HepG2 (cell line): ENCODE results near the gene ABHD13. TPM values are rescaled to one million over a fixed set of nuclear protein-coding genes. Genes with fewer than 3 reads are reported as not detected.
"Not testable (repeated sequence)": the region's sequence is repeated elsewhere in the genome, so short reads cannot be mapped to it uniquely, and the experiment has no call there.

ENCODE experiments used
- ATAC-seq: fragments of 200-7000 bp; cut with Tn5 transposase; 3 replicates; pipeline ENCODE4 v1.9.1; 2020; ENCODE audit warnings: mild to moderate bottlenecking, moderate library complexity
- BruUV-seq: library from RNA; stranded (reverse); fragments of 400-500 nt; replicated peaks from 2 replicates; lab custom pipeline; 2021; lab: Mats Ljungman, UMichigan
- CTCF ChIA-PET: fragments of 300-600 bp; formaldehyde crosslinking; extraction: SDS; loops from one replicate; lab custom pipeline; 2021; ENCODE audit warnings: low total read pairs, inconsistent platforms, low intra/inter-chr PET ratio; lab: Yijun Ruan, JAX
- POLR2A ChIA-PET: fragments of 350-600 bp; sonication (Branson Sonifier 250); formaldehyde crosslinking; loops from one replicate; lab custom pipeline; 2020; ENCODE audit warnings: antibody characterized with exemption, inconsistent platforms; lab: Yijun Ruan, JAX
- DNase-seq: peaks from one replicate; pipeline ENCODE4 v3.0.0-alpha.2; 2015; ENCODE audit warnings: low spot score
- FAIRE-seq: peaks from 3 replicates; lab custom pipeline; 2011; peaks lifted over from hg19 to GRCh38; lab: Jason Lieb, UNC
- H2AFZ ChIP-seq: one replicate; pipeline ENCODE4 v1.6.1; 2011; ENCODE audit warnings: low read length, inconsistent platforms
- H3K27ac ChIP-seq: fragments of 300-600 bp; 3 replicates; pipeline ENCODE4 v1.8.0; 2011; ENCODE audit warnings: mixed run types, mild to moderate bottlenecking, mixed read lengths, low read length, inconsistent platforms; ENCODE audit not compliant: insufficient read depth; ENCODE audit errors: extremely low read length
- H3K27me3 ChIP-seq, 2 experiments: fragments of 200-600 bp in 1 of 2; 2 replicates in 1 of 2; 3 replicates in 1 of 2; pipeline versions ENCODE4 v1.6.0 to v1.8.0; 2011; ENCODE audit warnings: low read length in 2 of 2, mild to moderate bottlenecking in 2 of 2, moderate library complexity in 2 of 2, inconsistent platforms in 1 of 2; ENCODE audit not compliant: insufficient read depth in 2 of 2, control insufficient read depth in 1 of 2
- H3K36me3 ChIP-seq, 2 experiments: fragments of 200-600 bp in 1 of 2; replicated peaks in 1 of 2; 2 replicates in 1 of 2; 3 replicates in 1 of 2; pipeline versions ENCODE4 v1.5.1 to v1.8.0; 2011; ENCODE audit warnings: low read length in 2 of 2, inconsistent platforms in 1 of 2; ENCODE audit not compliant: insufficient read depth in 2 of 2, control insufficient read depth in 1 of 2
- H3K4me1 ChIP-seq: 2 replicates; pipeline ENCODE4 v1.5.1; 2012; ENCODE audit warnings: low read length, inconsistent platforms; ENCODE audit not compliant: insufficient read depth
- H3K4me2 ChIP-seq: 2 replicates; pipeline ENCODE4 v1.6.0; 2011; ENCODE audit warnings: low read depth, low read length, inconsistent platforms
- H3K4me3 ChIP-seq, 3 experiments: fragments of 200-600 bp in 1 of 3; sonication (generic), shearing (Covaris generic) in 1 of 3; replicated peaks in 1 of 3; 2 replicates each; pipeline ENCODE4 v1.5.1; 2011 to 2016; ENCODE audit warnings: low read length in 3 of 3, inconsistent platforms in 2 of 3, low read depth in 2 of 3, mild to moderate bottlenecking in 2 of 3, control low read depth in 1 of 3, mixed read lengths in 1 of 3; ENCODE audit not compliant: insufficient read depth in 1 of 3
- H3K79me2 ChIP-seq: one replicate; pipeline ENCODE4 v1.6.1; 2011; ENCODE audit warnings: low read length, inconsistent platforms; ENCODE audit not compliant: insufficient read depth
- H3K9ac ChIP-seq: 2 replicates; pipeline ENCODE4 v1.6.0; 2011; ENCODE audit warnings: mild to moderate bottlenecking, low read depth, low read length, inconsistent platforms; ENCODE audit not compliant: insufficient read depth
- H3K9me3 ChIP-seq: 2 replicates; pipeline ENCODE4 v1.5.1; 2012; ENCODE audit warnings: mild to moderate bottlenecking, low read length
- H4K20me1 ChIP-seq: 2 replicates; pipeline ENCODE4 v1.6.0; 2011; ENCODE audit warnings: inconsistent platforms, mild to moderate bottlenecking, low read length, moderate library complexity; ENCODE audit not compliant: insufficient read depth
- EED ChIP-seq: sonication (generic); formaldehyde crosslinking; IDR thresholded peaks from 2 replicates; pipeline ENCODE4 v1.5.0; 2020; ENCODE audit warnings: mild to moderate bottlenecking, missing genetic modification reagents
- HNF1A ChIP-seq, 2 experiments: sonication (generic) in 1 of 2; formaldehyde crosslinking in 1 of 2; IDR thresholded peaks; 2 replicates each; pipeline versions ENCODE4 v1.4.0 to v1.6.1; 2016 to 2020; ENCODE audit warnings: borderline replicate concordance in 1 of 2, low read depth in 1 of 2, mild to moderate bottlenecking in 1 of 2, missing genetic modification reagents in 1 of 2
- IKZF1 ChIP-seq: fragments of 450-650 bp; IDR thresholded peaks from 2 replicates; pipeline ENCODE4 v1.7.1; 2016
- POLR2AphosphoS2 ChIP-seq: IDR thresholded peaks from 2 replicates; pipeline ENCODE4 v1.6.1; 2011; ENCODE audit warnings: low read depth, low read length, improper control_type of control experiment
- RARA ChIP-seq: IDR thresholded peaks from 2 replicates; pipeline ENCODE4 v1.6.1; 2016; ENCODE audit warnings: missing genetic modification reagents, missing compliant biosample characterization
- SIN3B ChIP-seq: fragments of 150-350 bp; IDR thresholded peaks from 2 replicates; pipeline ENCODE4 v1.6.1; 2014; ENCODE audit warnings: low read length
- WGBS: methylation state at CpG from one replicate; pipeline ENCODE4 v1.1.6; 2017; ENCODE audit warnings: low lambda C conversion rate; 5-methylcytosine and 5-hydroxymethylcytosine counted together
- in situ Hi-C: cut with HindIII; loops from 2 replicates; pipeline ENCODE4 v1.10.0; 2017; ENCODE audit warnings: low pct_unique_long_range_greater_than_20kb; ENCODE audit not compliant: extremely low pct_ligation_motif_present
- intact Hi-C: fragments of 100-400 bp; cut with micrococcal nuclease; formaldehyde crosslinking; loops from one replicate; pipeline ENCODE4 v1.10.0; 2022; ENCODE audit not compliant: unreplicated experiment
- polyA plus RNA-seq, 8 experiments: library from polyadenylated mRNA; depleted of rRNA in 3 of 8; stranded (reverse) in 7 of 8; unstranded in 1 of 8; fragments of >200 nt; fragmentation: Illumina TruSeq in 4 of 8; extraction: Trizol in 4 of 8; gene quantifications; 2 replicates each; pipeline versions ENCODE4 v1.2.1 to v1.2.3, GENCODE V29; 2011 to 2016; ENCODE audit warnings: low read depth in 4 of 8, missing spikeins in 1 of 8, mixed read lengths in 1 of 8; ENCODE audit not compliant: insufficient read depth in 1 of 8
- total RNA-seq, 5 experiments: library from RNA; depleted of rRNA; stranded (reverse); fragments of >200 nt; fragmentation: Illumina TruSeq; extraction: Trizol; gene quantifications; 2 replicates each; pipeline ENCODE4 v1.2.3, GENCODE V29; 2016; ENCODE audit warnings: low read depth in 1 of 5

ABHD13 gene
- total and polyA plus RNA-seq, 2 of the 13 experiments (the other 11 are each of a cell fraction or from before 2014, with no cell fraction given), result 4.3 to 6.2 TPM

GRCh38 chr13:108266321-108266990 lies 48.3 kb downstream of the ABHD13 start (continued):
- TF ChIP-seq HNF1A (IDR thresholded peaks at IDR 0.05; ENCODE audit: low read depth) (no peak), HNF1A (CRISPR knock-in tag; IDR thresholded peaks at IDR 0.05; ENCODE audit: borderline replicate concordance) (no peak), IKZF1 (no peak), POLR2AphosphoS2 (no peak), RARA (CRISPR knock-in tag) (no peak)
- TF ChIP-seq, all 625 proteins: peak for 0

GRCh38 chr13:108267347-108267746 lies 49.2 kb downstream of the ABHD13 start:
- in situ Hi-C loops (no loop called here), intact Hi-C loops (no loop called here)
- H3K4me3 ChIP-seq, result no peak overlapping the region
- ATAC-seq (no peak), DNase-seq (no peak), FAIRE-seq (no peak)
- no peak overlapping the region for H3K9ac ChIP-seq
- WGBS, result 7% methylated on average over 4 of the region's 4 CpGs
- H3K9me3 ChIP-seq, result no peaks in the 10 kb centered on the region
- CTCF ChIA-PET, result no interaction called here
- no peak overlapping the region for H2AFZ ChIP-seq
- no peaks in the 10 kb centered on the region for H3K27me3 ChIP-seq
- no peaks in the 10 kb centered on the region for H4K20me1 ChIP-seq
- peaks cover 12% of the 10 kb centered on the region; the same call in 1 of the 2 replicates for H3K4me1 ChIP-seq
- TF ChIP-seq EED (no peak), SIN3B (no peak)
- H3K79me2 ChIP-seq, result no peaks in the 10 kb centered on the region
- no peaks in the 10 kb centered on the region for H3K36me3 ChIP-seq
- POLR2A ChIA-PET, result no interaction called here
- H3K27ac ChIP-seq, result no peak overlapping the region
- no peak overlapping the region for H3K4me2 ChIP-seq
- BruUV-seq, result no TSS peak

- H3K27ac ChIP-seq, POLR2A ChIA-PET, H3K4me2 ChIP-seq, H3K9ac ChIP-seq, intact Hi-C loops, H3K27me3 ChIP-seq, H4K20me1 ChIP-seq, in situ Hi-C loops, CTCF ChIA-PET, FAIRE-seq, H3K9me3 ChIP-seq, H2AFZ ChIP-seq, DNase-seq, H3K79me2 ChIP-seq, ATAC-seq, BruUV-seq, H3K36me3 ChIP-seq, H3K4me3 ChIP-seq: not testable (repeated sequence)
- WGBS, result 9% methylated on average over 3 of the region's 3 CpGs
- H3K4me1 ChIP-seq, result peaks cover 12% of the 10 kb centered on the region; the same call in 1 of the 2 replicates
These were observed 49.7 kb downstream of the ABHD13 start for GRCh38 chr13:108267855-108268254.
